Measurements from ENCODE around the gene CEP131. TPM values are rescaled to one million over a fixed set of nuclear protein-coding genes. Genes with fewer than 3 reads are reported as not detected.
"Not testable (repeated sequence)": the region's sequence is repeated elsewhere in the genome, so short reads cannot be mapped to it uniquely, and the experiment has no call there.

CEP131 gene
- total RNA-seq, 1 experiment from 2014 or later = 16.4 TPM

DNA sequence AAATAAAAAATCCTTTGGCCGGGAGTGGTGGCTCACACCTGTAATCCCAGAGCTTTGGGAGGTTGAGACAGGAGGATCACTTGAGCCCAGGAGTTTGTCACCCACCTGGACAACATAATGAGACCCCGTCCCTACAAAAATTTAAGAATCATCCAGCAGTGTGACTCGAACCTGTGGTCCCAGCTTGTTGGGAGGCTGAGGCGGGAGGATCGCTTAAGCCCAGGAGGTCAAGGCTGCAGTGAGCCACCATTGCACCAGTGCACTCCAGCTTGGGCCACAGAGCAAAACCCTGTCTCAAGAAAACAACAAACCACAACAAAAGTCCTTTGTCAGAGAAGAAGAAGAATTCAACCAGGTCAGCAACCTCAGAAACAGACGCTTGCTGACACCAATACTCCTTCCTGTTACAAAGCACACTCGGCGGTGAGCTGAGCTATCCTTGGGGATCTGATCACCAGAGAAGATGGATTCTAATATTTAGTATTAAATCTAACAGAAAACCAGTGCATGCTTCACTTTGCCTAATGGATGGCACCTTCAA is 70.4 kb downstream of the CEP131 start:
- no peak for DNase-seq (ENCODE audit: low read depth)

DNA sequence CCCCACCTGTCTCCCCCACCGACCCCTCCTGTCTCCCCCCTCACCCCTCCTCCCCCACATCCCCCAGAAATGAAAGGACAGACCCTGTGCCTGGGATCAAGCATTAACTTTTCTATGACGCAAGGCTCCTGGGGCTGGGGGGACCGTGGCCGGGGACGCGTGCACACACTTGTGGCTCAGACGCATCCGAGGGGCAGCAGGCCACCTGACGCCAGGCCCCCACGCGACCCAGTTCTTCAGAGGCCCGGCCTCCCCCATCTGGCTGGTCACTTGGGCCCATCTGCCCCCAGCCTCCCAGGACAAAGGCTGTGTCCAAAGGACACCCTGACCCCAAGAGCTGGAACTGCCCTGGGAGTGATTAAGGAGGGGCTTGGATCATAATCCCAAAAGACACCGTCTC is 71.5 kb downstream of the CEP131 start:
- DNase-seq (ENCODE audit: low read depth) = no peak

DNA sequence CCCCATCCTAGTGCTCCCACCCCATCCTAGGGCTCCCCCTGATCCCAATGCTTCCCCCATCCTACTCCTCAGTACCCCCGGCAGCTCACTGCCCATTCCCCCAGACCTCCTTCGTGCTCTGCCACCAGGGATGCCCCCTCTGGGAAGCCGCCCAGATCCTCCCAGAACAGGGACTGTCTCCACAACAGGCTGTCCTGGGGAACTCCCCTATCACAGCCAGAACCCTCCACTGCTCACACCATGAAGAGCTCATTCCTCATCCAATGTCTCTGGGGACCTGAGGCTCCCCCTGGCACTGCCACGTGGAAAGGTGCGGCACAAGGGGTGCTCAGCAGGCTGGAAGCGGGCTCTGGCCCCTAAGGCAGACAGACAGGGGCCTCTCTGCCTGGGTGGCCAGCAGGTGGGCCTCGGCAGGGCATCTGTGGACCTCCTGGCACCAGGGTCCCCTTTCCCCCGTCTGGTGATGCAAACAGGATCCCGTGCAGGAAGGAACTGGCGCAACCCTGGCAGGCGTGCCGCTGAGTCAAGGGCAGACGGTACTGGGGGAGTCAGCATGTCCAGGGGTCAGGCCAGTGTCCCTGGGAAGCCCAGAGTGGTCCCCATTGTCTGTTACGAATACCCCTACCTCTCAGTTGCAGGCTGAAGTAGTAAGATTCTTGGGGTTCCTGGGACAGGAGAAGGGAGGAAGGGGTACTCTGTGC is 72.2 kb downstream of the CEP131 start:
- no peak for DNase-seq (ENCODE audit: low read depth)

DNA sequence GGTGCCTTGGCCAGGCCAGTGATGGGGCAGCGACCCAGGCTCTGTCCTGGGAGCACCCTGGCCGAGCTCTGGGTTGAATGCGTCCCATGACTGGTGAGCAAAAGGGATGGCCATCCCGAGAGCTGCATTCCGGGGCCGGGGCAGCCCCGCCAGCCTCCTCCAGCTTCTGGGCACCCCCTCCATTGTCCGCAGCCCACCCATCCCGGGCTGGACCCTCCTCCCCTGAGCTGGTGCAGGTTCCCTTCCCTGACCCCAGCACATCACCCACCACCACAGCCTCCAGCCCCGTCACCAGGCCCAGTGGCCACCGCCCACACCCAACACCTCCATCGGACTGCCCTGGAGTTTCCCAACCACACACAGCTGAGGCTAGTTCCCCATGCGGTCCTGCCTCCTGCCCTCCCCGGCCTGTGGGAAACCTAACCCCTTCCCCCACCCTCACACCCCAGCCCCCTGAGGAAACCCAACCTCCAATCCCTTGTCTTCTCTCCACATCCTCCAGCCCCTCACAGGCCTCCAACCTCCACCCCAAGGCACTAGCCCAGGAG is 73.7 kb downstream of the CEP131 start:
- no peak for DNase-seq (ENCODE audit: low read depth)

DNA sequence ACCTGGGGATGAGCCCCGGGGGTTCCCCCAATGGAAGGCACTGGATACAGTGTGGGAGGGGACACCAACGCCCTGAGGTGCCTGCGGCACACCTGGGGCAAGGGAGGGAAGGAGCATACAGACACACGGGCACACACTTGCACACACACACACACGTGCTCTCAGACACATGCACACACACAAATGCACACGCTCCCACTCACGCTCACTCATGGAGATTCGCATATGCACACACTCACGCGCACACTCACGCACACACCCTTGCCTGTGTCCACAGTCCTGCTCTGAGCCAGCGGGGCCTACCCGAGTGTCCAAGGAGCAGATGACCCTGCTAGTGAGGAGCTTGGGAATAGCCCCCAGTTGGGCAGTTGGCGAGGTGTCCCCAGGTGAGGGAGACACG is 74.2 kb downstream of the CEP131 start:
- DNase-seq (ENCODE audit: low read depth) = no peak

DNA sequence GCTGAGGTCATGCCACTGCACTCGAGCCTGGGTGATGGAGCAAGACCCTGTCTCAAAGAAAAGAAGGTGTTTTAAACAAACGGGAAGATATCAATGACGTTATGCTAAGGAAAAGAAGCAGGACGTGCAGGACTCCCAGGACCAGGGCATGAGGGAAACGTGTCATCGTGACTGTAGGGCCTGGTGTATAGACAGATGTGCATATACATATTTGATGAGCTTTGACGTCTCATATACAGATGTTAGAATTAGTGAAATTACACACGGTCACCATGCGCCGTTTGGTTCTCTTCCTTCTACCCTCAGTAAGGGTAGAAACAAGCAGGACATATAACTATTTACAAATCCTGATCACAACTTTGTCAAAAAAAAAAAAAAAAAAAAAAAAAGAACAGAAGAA is 75.1 kb downstream of the CEP131 start:
- DNase-seq (ENCODE audit: low read depth) = no peak

DNA sequence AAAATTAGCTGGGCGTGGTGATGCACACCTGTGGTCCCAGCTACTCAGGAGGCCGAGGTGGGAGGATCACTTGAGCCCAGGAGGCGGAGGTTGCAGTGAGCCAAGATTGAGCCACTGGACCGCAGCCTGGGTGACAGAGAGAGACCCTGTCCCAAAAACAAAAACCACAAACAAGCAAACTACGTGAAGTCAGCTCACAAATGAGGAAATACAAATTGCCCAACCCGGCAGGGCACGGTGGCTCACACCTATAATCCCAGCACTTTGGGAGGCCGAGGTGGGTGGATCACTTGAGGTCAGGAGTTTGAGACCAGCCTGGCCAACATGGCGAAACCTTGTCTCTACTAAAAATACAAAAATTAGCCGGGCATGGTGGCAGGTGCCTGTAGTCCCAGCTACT is 76.6 kb downstream of the CEP131 start:
- DNase-seq (ENCODE audit: low read depth) = not testable (repeated sequence)

DNA sequence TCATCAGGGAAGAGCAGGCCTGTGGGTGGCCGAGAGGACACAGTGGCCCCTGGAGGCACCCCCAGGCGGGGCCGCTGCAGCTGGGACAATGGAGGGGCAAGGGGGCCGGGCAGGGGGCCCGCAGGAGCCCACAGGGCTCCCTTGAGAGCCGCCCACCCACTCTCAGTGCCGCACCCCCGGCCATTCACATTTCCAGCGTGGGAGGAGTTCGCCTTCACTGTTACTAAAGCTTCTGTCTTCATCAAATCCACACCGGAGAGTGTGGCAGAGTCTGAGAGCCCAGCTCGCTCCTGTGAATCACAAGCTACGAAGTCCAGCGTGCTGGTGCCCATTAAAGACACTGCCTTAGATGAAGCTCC is 78.4 kb downstream of the CEP131 start:
- DNase-seq (ENCODE audit: low read depth) = no peak

DNA sequence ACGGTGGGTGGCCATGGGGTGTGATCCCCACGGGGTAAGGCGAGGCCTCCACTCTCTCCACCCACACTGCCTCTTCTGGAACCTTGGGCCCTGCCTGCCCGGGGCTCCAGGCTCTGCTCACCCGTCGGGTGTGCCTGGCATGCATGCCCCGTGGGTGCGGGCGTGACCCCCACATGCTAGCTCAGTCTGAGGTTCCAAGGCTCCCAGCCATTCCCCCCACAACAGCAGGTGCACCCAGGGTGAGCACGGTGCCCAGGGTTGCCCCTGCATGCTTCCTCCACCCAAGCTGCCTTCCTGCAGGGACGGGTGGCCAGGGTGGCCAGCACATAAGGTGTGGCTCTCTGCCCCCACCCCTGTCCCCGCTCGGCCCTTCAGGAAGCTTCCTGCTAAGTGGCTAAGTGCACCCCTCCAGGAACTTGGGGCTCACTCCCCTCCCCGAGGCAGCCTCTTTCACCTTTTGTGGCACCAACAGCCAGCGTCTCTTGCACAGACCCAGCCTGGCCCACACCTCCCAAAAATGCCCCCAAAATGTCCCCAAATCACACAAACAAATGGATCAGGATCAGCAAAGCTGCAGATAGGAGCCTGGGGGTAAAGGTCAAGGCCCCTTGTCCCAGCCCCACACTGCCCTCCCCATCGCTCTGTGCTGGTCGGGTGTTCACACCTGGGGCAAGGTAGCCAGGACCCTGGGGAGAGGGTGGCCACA is 78.9 kb downstream of the CEP131 start:
- DNase-seq (ENCODE audit: low read depth) = no peak

DNA sequence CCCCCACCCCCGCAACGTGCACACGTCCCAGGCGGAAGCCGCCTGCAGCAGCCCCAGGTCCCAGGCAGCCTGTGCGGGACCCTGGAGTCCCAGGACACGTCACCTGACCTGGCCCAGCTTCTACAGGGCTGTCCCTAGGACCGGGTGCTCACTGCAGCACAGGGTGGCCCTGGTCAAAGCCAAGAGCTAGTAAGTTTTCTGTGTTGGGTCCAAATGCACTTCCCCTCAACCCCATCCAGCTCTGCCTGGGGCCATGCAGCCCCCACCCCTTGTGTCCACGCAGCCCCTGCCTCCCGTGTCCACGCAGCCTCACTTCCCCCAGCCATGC is 79.6 kb downstream of the CEP131 start:
- no peak for DNase-seq (ENCODE audit: low read depth)

DNA sequence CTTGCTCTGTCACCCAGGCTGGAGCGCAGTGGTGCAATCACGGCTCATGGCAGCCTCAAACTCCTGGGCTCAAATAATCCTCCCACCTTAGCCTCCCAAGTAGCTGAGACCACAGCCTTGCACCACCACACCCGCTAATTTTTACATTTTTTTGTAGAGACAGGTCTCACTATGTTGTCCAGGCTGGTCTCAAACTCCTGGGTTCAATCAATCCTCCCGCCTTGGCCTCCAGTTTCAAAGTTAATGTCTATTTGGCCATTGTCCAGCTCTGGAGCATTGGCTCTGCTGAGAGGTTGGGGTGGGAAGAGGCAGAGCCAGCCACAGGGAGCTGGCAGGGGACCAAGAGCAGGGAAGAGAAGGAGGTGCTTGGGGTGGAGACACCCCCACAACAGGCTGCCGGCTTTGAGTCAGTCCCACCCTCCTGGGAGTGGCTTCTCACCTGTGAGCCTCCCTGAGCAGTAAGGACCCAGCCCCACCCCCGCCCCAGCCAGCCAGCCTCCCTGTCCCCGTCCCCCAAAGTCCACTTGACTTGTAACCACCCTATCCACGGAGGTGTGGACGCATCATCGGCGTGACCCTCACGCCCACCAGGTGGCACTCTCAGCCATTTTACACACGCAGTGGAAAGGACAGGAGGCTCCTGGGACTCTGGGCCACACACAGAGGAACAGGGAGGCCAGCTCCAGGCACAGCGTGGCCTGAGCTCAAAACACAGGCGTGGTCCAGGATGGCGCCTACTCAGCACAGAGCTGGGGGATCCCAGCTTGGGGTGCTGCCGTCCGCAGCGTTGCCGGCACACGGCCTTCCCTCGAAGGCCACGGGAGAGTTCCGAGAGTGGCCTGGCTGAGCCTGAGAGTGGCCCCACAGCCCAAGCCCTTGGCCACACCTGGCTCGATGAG is 80.2 kb downstream of the CEP131 start:
- DNase-seq (ENCODE audit: low read depth) = peak; percentile 58

DNA sequence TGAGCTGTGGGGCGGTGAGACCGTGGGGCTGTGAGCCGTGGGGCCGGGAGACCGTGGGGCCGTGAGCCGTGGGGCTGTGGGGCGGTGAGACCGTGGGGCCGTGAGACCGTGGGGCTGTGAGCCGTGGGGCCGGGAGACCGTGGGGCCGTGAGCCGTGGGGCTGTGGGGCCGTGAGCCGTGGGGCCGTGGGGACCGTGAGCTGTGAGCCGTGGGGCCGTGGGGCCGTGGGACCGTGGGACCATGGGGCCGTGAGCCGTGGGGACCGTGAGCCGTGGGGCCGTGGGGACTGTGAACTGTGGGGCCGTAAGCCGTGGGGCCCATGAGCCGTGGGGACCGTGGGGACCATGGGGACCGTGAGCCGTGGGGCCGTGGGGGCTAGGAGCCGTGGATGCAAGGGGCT is 82.1 kb downstream of the CEP131 start:
- no peak for DNase-seq (ENCODE audit: low read depth)

DNA sequence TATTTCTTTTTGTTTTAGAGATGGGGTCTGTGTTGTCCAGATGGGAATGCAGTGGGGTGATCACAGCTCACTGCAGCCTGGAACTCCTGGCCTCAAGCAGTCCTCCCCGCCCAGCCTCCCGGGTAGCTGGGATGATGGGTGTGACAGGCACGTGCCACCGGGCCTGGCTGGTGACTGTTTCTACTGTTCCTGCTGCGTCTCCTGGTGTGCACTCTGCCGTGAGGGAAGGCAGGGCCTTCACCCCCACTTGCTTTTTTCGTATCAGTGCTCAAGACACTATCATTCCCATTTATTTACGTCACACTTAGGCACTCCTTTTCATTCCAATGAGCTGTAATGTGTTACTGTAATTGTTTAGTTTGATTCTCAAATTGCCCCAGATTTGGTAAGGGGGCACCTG is 82.7 kb downstream of the CEP131 start:
- no peak for DNase-seq (ENCODE audit: low read depth)

Other genes with a start within 250 kb of the CEP131 start
- 14.9 and 16.9 TPM in 2 replicates for gene CHMP6, start 231.1 kb downstream of the CEP131 start, total RNA-seq (2014; rRNA removed)
- 15.2 and 22.0 TPM in 2 replicates for gene BAIAP2, start 187.8 kb downstream of the CEP131 start, total RNA-seq (2014; rRNA removed)
- gene PVALEF, start 57.5 kb downstream of the CEP131 start, total RNA-seq (2014; rRNA removed) = not detected in 2 replicates
- 0.06 and 0.23 TPM in 2 replicates for gene AATK, start 56.7 kb downstream of the CEP131 start, total RNA-seq (2014; rRNA removed)
- gene TEPSIN, start 16.1 kb upstream of the CEP131 start, total RNA-seq (2014; rRNA removed) = 27.7 and 30.0 TPM in 2 replicates
- 39.9 and 47.0 TPM in 2 replicates for gene NDUFAF8, start 16.4 kb upstream of the CEP131 start, total RNA-seq (2014; rRNA removed)
- 81.5 and 86.4 TPM in 2 replicates for gene SLC38A10, start 72.3 kb upstream of the CEP131 start, total RNA-seq (2014; rRNA removed)
- gene BAHCC1, start 172.5 kb upstream of the CEP131 start, total RNA-seq (2014; rRNA removed) = 4.9 and 6.6 TPM in 2 replicates

All from LHCN-M2 (cell line).